GM21447 (cell line): Measurements from ENCODE around the gene BORCS5.
"Not testable (repeated sequence)": the region's sequence is repeated elsewhere in the genome, so short reads cannot be mapped to it uniquely, and the experiment has no call there.

Experiments
- ATAC-seq: cut with Tn5 transposase; IDR thresholded peaks from one replicate; pipeline ENCODE4 v1.9.1; 2021; ENCODE audit not compliant: unreplicated experiment

The BORCS5 gene

GRCh38 chr12:12453635-12454034 lies 96.8 kb downstream of the BORCS5 start:
- no peak for ATAC-seq

GRCh38 chr12:12454315-12454714 lies 97.4 kb downstream of the BORCS5 start:
- ATAC-seq = no peak

GRCh38 chr12:12456637-12457036 lies 99.8 kb downstream of the BORCS5 start:
- no peak for ATAC-seq

- no peak for ATAC-seq
Observed at GRCh38 chr12:12460935-12461922, 104.4 kb downstream of the BORCS5 start.

GRCh38 chr12:12461923-12462315 lies 105.0 kb downstream of the BORCS5 start:
- no peak for ATAC-seq

GRCh38 chr12:12465522-12465921 lies 108.6 kb downstream of the BORCS5 start:
- no peak for ATAC-seq

GRCh38 chr12:12466157-12466556 lies 109.3 kb downstream of the BORCS5 start:
- ATAC-seq = no peak

- no peak for ATAC-seq
Observed at GRCh38 chr12:12467264-12467663, 110.4 kb downstream of the BORCS5 start.

- no peak for ATAC-seq
Observed at GRCh38 chr12:12467688-12468261, 110.9 kb downstream of the BORCS5 start.

GRCh38 chr12:12468575-12468974 lies 111.7 kb downstream of the BORCS5 start:
- no peak for ATAC-seq

- no peak for ATAC-seq
Observed at GRCh38 chr12:12469386-12469785, 112.5 kb downstream of the BORCS5 start.

- no peak for ATAC-seq
Observed at GRCh38 chr12:12470751-12471306, 114.0 kb downstream of the BORCS5 start.

- not testable (repeated sequence) for ATAC-seq
Observed at GRCh38 chr12:12471982-12472961, 115.4 kb downstream of the BORCS5 start.

GRCh38 chr12:12473223-12473622 lies 116.3 kb downstream of the BORCS5 start:
- ATAC-seq = no peak

GRCh38 chr12:12474471-12474928 lies 117.6 kb downstream of the BORCS5 start:
- peak; percentile 6 for ATAC-seq

- ATAC-seq = peak; percentile 95
Observed at GRCh38 chr12:12474931-12475795, 118.3 kb downstream of the BORCS5 start.

- ATAC-seq = no peak
Observed at GRCh38 chr12:12476857-12477531, 120.1 kb downstream of the BORCS5 start.

GRCh38 chr12:12477532-12477890 lies 120.6 kb downstream of the BORCS5 start:
- no peak for ATAC-seq

- no peak for ATAC-seq
Observed at GRCh38 chr12:12480074-12480473, 123.2 kb downstream of the BORCS5 start.
